Left lobe of liver (tissue), 2 donors: ENCODE data around the gene UNC119B. TPM values are rescaled to one million over a fixed set of nuclear protein-coding genes. Genes with fewer than 3 reads are reported as not detected.
"Not testable (repeated sequence)": the region's sequence is repeated elsewhere in the genome, so short reads cannot be mapped to it uniquely, and the experiment has no call there.

Experiments used
- ATAC-seq: fragments of 200-7000 bp; cut with Tn5 transposase; one replicate; pipeline ENCODE4 v1.9.1; 2020; ENCODE audit warnings: mild to moderate bottlenecking, moderate library complexity
- DNase-seq: peaks from one replicate; pipeline ENCODE4 v3.0.0-alpha.2; 2020; ENCODE audit warnings: low spot score
- total RNA-seq: library from RNA; stranded (reverse); gene quantifications from one replicate; pipeline ENCODE4 v1.2.1, GENCODE V29; 2021
- donor health status: DM: no; HTN: no; CAD: no; lungs with moderate emphysema.
- donor health status: DM: no; HTN: yes; CAD: no.

UNC119B gene
- 10.7 TPM for total RNA-seq

DNA sequence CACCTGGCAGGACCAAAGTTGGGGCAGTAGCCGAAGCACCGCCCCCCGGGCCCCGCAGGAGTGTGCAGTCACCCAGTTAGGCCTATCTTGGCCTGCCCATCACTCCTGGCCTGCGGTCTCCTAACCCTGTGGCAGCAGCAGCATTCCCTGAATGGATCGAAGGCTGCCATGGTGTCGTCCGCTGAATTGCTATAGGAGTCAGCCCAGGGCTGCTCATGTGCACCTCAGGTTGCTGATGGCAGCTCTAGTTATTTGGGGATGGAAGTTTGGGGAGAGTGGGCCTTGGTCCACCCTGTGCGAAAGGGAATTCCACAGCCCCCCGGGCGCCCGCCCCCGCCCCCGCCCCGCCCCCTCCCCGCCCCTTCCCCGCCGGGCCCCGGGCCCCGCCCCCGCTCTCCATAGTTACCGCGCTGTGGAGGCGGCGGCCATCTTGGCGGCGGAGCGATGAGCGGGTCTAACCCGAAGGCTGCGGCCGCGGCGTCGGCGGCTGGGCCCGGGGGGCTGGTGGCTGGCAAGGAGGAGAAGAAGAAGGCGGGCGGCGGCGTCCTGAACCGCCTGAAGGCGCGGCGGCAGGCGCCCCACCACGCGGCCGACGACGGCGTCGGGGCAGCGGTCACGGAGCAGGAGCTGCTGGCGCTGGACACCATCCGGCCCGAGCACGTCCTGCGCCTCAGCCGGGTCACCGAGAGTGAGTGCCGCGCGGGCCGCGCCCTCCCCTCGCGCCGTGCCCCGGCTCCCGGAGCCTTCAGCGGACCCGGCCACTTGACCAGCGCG, at the start of gene UNC119B:
TSS of gene UNC119B (plus strand) at position 428 of the 774 bp plus-strand sequence. CDS start at position 445, 17 bp downstream.
- peak; percentile 84 for ATAC-seq
- peak; percentile 77 for DNase-seq

DNA sequence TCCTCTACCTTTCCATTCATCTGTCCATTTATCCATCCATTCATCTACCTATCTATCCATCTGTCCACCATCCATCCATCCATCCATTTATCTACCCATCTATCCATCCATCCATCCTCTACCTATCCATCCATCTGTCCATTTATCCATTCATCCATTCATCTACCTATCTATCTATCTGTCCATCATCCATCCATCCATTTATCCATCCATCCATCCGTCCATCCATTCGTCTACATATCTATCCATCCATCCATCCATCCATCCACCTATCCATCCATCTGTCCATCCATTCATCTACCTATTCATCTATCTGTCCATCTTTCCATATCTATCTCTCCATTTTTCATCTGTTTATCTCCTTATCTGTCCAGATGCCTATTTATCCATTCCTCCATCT, 48.8 kb upstream of the UNC119B start:
- no peak for ATAC-seq

DNA sequence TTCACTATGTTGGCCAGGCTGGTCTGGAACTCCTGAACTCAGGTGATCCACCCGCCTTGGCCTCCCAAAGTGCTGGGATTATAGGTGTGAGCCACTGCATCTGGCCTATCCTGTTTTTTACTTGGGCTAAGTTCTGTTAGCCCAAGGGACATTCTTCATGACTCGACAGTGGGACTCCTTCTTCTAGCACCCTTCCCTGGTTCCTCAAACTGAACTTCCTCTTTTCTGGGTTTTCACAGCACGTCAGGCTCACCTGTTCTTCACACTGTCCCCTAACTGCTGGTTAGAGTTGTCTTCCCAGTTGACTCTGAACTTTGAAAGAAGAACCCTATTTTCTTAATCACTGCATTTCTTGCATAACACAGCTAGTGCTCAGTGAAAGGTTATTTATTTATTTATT, 47.4 kb upstream of the UNC119B start:
- ATAC-seq (no peak), DNase-seq (no peak)

More for the DNA sequence above, 48.8 kb upstream of the UNC119B start:
- DNase-seq: no peak

DNA sequence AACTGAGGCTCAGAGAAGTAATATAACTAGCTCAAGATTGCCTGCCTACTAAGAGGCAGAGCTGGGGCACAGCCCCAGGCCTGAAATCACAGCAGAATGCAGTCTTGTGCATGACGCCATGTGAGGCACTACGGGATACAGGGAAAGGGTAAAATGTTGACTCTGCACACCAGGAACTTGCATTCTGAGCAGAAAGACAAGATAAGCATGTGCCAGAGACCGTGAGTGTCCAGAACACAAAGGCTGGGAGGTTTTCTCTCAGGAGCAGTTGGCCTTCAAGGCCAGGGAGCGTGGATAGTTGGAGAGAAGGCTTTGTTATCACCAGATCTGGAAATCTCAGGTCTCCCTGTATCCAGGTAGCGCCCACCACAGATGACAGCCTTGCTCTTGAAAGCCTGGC, 46.5 kb upstream of the UNC119B start:
- ATAC-seq (no peak), DNase-seq (no peak)

DNA sequence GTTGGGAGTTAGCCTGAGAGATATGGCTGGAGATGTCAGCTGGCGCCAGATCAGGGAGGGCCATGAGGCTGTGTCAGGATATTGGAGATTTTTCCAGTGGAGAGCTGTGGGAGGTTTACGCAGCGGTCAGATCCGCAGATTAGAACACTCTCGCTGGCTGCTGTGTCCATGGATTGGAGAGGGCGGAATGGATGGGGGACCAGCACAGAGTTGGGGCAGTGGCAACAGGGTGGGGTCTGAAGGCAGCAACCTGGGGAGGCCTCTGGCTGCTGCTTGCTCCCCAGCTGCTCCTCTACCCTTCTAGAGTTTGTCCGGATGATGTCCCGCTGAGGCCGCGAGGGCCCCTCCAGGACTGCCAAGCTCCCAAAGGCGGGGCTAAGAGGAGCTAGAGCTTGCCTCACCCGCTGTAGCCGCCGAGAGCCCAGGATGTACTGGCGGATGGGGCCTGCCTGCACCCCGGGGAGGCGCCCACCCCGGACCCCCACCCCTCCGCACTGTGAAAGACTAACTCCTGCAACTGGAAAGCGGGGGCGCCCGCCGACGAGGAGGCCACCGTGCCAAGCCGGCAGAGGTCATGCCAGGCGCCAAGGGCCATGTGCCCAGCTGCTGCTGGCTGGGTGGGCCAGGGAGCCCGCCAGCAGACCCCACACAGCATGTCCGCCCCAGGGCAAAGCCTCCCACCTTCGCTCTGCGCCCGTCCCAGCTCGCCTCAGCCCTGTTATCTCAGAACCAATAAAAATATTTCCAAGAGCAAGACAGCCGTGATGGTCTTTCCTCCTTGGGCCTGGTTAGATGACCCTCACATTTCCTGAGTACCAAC, 43.5 kb upstream of the UNC119B start:
- DNase-seq: no peak
- ATAC-seq: no peak

DNA sequence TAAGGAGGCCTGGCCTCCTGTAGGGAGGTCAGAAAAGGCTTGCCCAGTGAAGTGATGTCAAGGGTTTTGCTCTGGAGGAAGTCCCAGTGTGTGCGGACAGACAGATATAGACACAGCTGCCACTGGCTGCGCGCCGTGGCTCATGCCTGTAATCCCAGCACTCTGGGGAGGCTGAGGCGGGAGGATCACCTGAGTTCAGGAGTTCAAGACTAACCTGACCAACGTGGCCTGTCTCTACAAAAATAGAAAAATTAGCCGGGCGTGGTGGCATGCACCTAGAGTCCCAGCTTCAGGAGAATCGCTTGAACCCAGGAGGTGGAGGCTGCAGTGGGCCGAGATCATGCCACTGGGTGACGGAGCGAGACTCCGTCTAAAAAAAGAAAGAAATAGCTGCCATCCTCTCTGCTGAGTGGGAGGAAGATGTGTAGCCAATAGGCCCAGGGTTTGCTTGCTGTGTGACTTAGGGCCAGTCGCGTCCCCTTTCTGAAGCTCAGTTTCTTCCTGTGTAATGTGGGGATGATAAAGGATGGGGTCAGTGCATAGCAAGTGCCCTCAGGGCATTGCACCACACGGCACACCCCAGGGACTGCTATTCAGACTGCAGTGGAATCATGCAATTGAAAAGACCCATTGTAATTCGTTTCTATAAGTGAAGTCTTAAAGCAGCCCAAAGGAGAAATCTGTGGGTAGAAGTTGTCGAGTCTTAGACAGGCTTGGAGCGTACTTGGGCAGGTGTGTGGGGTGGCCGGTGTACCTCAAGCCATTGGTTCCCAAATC, 42.0 kb upstream of the UNC119B start:
- DNase-seq (no peak), ATAC-seq (no peak)

DNA sequence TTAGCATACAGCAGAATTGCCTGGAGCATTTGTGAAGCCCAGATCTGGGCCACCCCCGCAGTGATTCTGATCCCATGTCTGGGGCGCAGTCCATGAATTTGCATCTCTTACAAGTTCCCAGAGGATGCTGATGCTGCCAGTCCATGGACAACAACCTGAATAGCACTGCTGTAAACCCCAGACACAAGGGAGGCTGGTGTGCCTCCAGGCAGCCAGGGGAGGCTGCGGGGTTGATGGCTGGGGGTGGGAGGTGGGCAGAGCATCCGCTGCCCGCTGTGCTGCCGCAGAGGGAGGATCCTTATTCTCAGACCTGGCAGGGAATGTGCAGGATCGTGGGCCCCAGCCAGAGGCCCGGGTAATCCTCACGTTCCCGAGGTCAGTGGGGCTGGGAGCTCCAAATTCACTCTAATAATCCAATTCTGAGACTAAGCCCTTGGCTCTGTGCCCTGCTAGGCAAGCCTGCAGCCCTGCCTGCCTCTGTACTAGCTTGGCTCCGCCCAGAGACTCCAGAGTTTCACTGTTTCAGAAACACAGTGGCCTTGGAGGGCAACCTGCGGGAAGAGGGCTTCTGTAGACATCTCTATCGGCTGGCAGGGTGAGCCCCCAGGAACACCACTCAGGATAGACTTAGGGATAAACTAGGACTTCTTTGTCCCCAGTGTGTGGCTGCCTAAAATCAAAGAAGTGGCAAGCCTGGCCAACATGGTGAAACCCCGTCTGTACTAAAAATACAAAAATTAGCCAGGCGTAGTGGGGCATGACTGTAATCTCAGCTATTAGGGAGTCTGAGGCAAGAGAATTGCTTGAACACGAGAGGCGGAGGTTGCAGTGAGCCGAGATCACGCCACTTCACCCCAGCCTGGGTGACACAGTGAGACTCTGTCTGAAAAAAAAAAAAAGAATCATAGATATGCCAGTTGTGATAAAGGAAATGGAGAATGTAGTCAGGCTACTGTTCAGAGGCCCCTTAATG, 41.1 kb upstream of the UNC119B start:
- ATAC-seq (peak; percentile 42), DNase-seq (no peak)

DNA sequence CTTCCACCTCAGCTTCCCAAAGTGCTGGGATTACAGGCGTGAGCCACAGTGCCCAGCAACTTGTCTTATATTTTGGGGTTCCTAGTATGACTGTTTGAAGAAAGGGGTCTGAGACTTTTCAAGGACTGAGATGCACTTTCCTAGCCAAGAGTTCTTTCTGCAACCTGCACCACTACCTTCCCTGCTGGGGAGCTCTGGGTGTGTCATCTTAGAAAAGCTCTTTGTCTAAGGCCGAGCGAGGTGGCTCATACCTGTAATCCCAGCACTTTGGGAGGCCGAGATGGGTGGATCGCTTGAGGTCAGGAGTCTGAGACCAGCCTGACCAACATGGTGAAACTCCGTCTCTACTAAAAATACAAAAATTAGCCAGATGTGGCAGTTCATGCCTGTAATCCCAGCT, 40.0 kb upstream of the UNC119B start:
- not testable (repeated sequence) for ATAC-seq

DNA sequence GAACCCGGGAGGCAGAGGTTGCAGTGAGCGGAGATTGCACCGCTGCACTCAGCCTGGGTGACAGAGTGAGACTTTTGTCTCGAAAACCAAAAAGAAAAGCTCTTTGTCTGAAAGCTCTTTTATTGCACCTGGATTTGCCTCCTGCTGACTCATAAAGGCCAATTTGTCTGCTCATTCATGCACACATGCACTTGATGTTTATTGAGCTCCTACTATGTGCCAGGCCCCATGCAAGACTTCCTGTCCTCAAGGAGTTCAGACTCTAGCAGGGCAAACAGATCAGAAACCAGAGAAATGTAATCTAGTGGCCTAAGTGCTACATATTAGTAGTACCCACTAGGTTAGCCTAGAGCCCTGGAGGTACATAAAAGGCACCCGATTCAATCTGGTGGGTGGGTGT, 39.6 kb upstream of the UNC119B start:
- DNase-seq (no peak), ATAC-seq (no peak)

More for the DNA sequence above, 40.0 kb upstream of the UNC119B start:
- not testable (repeated sequence) for DNase-seq

DNA sequence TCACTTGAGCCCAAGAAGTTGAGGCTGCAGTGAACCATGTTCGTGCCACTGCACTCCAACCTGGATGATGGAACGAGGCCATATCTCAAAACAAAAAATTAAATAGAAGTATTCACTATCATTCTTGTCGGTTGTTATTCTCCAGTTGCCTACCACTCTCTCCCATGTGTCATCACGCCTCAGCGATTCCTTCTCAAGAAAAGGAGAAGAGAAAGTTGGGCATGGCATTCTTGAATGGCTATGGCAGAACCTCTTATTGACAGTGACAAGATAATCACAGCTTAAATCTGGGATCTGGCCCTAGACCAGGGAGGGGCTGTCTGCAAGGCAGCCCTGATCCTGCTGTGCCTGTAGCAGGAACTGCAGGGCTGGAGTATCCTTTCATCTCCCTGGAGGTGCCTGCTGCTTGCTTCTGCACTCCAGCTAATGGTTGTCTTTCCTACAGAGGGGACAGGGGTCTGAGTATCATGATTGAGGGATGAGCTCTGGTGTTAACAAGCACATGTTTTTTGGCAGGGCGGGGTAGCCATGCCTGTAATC, 36.1 kb upstream of the UNC119B start:
- DNase-seq: no peak
- no peak for ATAC-seq

DNA sequence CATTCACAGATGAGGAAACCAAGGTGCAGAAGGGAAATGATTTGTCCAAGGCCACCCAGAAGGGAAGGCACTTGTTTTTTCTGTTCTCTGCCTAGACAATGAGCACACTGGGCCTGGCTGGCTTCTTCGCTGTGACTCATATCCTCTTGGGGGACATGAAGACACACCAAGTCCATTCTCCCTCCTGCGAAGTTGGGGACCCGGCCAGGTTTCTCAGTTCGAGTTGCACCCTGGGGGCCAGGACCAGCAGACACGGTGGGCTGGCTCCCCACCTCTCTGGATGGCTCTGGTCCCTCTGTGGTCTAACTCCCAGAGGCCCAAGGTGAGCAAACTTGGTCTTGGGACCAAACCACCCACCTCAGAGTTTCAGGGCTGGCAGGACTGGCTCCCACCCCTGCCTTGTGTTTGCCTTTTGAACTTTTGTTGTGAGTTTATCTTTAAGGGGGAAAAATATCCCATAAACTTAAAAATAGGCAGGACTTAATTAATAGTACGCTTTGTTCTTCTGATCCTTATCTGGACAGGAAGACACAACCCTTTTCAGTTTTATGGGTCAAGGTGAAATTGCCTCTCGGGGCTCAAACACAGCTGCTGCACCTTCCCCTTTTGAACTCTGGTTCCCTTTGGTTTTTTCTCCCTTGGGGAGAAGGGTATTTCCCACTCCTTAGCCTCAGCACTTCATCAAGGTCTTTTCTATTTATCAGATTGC, 32.3 kb upstream of the UNC119B start:
- ATAC-seq: no peak
- no peak for DNase-seq

DNA sequence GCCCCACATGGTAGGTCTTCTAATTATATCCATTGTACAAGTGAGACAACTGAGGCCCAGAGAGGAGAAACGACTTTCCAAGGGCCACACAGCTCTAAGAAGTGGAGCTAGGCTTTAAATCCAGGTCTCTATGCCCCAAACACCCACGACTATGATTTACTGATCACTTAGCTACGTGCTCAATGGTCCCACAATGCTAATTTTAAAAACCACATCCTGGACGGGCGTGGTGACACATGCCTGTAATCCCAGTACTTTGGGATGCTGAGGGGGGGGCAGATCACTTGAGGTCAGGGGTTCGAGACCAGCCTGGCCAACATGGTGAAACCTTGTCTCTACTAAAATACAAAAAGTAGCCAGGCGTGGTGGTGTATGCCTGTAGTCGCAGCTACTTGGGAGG, 31.7 kb upstream of the UNC119B start:
- ATAC-seq: no peak
- no peak for DNase-seq

DNA sequence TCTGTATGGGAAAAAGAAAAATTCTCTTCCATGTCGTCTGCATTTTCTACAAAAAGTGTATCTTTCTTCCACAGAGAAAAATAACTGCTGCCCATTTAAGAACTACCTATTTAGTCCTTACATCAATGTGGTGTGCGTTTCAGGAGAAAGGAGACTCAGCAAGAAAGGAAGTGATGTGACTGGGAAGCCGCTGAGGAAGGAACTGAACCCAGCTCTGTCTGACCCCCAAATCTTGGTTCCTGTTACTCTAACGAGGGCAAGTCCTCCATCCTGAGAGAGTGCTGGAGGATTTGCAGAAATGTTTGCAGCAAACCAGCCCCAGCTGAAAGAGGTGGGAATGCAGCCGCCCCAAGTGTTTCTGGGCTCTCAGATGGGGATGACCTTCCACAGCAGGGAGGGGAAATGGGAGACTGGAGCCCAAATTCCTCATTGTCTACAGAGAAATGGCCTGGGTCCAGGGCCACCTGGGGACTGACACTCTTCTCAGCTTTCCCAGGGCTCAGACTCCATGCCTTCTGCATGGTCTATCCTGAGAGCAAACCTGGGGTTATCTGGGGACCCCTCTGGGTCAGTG, 30.0 kb upstream of the UNC119B start:
- ATAC-seq: no peak
- DNase-seq: no peak

DNA sequence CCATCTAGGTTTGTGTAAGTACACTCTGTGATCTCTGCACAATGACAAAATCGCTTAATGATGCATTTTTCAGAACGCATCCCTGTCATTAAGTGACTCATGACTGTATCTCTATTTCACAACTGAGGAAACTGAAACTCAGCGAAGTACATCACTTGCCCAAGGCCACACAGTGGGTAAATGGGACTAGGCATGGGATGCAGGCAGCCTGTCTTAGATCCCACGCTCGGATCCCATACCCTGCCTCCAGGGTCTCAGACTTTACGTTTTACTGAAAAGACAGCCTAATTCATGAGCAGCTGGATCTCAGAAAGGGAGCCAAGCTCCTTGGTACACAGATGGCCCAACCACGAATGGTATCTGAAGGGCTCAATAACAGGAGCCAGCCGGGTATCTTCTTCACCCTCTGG, 25.7 kb upstream of the UNC119B start:
- no peak for ATAC-seq
- DNase-seq: no peak

DNA sequence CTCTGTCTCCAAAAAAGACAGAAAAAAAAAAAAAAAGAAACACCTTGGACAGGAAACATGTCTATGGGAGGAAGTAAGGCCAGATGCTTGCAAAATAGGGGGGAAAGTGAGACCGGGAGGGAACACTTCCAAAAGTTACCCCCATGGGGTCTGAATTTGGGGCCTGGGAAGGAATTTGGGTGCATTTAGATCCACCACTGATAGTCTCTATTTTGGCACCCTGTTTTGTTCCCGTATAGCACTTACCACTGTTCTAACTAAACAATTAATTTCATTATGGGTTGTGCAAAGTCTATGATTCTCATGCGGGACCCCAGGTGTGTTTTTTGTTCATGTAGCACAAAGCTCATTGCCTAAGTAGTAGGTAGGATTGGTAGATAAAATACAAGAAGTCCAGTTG, 24.7 kb upstream of the UNC119B start:
- DNase-seq: no peak

DNA sequence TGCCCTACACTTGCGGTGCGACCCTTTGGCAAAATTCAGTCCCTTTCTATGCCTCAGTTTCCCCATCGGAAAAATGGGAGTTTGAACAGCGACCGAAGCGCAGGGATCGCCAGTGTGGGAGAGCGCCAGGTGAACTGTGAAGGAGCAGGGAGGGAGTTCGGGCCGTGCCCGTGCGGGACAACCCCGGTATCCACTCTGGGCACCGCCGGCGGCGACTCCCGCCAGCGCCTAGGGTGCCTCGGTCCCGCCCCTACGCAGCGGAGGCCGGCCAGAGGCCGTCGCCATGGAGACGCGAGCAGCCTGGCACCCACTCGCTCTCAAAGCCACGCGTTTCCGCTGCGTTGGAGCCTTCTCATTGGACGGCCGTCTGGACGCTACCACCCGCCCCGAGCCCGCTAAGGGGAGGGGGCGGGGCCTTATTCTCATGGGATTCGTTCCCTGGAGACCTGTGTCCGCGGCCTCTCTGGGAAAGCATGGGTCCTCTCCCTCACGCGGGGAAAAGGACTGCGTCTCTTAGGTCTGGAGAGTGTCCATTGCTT, 24.0 kb upstream of the UNC119B start:
- peak; percentile 81 for ATAC-seq

More for the DNA sequence above, 24.7 kb upstream of the UNC119B start:
- ATAC-seq: no peak

DNA sequence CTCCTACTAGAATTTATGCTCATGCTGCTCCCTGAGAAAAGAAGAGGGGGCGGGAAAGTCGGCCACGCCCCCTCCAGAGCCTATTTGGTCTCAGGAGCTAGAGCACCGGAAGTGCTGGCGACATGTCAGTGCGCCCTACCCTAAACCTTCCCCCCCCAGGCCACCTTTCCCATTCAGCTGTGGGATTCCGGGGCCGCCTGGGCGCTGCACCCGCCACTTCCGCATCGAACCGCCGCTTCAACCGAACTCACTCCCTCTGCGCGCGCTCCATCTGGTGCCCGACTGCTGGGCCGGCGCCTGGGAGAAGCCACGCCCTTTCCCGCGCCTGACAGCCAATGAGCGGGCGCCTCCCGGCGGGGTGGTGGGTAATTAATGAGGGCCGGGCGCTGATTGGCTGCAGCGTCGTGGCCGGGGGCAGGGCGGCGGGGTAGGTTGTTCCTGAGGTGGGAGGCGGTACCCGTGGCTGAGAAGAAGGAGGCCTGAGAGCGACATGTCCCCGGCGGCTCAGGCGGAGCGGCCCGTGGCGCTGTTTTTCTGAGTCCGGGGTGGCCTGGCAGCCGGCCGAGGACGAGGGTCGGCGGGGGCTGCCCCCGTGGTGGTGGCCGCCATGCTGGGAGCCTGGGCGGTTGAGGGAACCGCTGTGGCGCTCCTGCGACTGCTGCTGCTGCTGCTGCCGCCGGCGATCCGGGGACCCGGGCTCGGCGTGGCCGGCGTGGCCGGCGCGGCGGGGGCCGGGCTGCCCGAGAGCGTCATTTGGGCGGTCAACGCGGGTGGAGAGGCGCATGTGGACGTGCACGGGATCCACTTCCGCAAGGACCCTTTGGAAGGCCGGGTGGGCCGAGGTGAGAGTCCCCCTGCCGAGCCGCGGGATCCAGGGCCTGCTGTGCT, 23.3 kb upstream of the UNC119B start, which contains the start of gene MLEC:
TSS of gene MLEC (plus strand) at position 460 of the 888 bp plus-strand sequence. CDS start at position 608, 148 bp downstream.
- peak; percentile 99 for DNase-seq

More for the DNA sequence above, 24.0 kb upstream of the UNC119B start:
- peak; percentile 99 for DNase-seq

More for the DNA sequence above, 23.3 kb upstream of the UNC119B start, which contains the start of gene MLEC:
- peak; percentile 84 for ATAC-seq
